HG03521 (cell line): ENCODE results near the gene GUCY2C.

Source experiments
- ATAC-seq: cut with Tn5 transposase; IDR thresholded peaks from one replicate; pipeline ENCODE4 v1.9.1; 2021; ENCODE audit warnings: mild to moderate bottlenecking, moderate library complexity; ENCODE audit not compliant: unreplicated experiment

GUCY2C gene

DNA sequence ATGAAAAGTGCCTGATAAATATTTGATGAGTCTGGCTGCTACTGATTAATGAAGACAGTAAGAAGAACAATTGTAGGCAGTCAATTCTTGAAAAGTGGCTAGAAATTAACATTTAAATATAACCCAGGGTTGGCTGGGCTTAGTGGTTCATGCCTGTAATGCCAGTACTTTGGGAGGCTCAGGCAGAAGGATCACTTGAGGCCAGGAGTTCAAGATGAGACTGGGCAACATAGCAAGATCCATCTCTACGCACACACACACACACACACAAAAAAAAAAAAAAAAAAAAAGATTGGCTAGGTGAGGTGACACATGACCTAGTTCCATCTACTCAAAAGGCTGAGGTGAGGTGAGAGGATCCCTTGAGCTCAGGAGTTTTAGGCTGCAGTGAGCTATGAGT lies 120.8 kb downstream of the GUCY2C start:
- ATAC-seq, result no peak

DNA sequence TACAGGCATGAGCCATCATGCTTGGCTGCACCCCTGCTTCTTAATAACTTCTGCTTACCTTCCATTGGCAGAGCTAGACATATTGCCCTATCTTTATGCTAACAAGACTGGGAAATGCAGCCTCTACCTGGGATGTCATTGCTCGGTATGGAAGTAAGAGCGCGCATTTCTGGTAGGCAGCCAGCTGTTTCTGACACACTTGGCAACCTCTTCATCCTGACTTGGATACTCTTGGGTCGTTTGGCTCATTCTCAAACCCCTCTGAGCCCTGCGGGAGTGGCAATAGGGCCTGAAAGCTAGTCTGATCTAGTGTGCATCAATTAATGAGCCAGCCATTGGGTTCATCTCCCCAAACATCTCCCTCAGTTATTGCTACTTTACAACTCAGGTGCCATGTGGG lies 123.3 kb downstream of the GUCY2C start:
- no peak for ATAC-seq

DNA sequence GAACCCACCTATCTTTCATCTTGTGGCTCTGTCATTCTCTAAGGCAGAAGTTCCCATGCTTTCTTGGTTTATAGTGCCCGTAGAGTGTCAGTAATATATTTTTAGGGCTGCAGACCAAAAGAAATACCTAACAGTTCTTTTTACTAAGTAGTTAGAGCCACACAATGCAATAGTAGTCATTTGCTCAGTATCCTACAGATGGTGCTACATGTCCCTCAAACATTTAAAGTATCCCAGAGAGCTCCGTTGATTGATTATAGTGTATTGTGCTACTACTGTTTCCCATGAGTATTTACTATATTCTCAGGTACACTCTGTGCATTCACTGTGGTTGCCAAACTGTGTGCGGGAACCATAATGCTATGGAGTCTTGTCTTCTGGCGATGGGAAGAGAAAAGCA lies 124.0 kb downstream of the GUCY2C start:
- no peak for ATAC-seq

DNA sequence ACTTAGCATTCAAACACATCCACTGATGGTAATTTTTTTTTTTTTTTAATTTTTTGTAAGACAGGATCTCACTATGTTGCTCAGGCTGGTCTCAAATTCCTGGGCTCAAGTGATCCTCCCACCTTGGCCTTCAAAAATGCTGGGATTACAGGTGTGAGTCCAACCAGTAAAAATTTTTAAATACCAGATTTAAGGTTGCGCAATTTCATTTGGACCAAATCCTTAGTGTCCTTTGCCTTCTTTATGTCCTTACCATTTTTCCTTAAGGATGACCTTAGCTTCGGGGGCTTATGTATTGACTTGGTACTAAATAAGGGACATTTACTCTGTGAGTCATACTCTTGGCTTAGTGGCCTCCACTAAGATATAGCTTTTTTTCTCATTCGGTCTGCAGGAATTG lies 124.6 kb downstream of the GUCY2C start:
- ATAC-seq, result no peak

DNA sequence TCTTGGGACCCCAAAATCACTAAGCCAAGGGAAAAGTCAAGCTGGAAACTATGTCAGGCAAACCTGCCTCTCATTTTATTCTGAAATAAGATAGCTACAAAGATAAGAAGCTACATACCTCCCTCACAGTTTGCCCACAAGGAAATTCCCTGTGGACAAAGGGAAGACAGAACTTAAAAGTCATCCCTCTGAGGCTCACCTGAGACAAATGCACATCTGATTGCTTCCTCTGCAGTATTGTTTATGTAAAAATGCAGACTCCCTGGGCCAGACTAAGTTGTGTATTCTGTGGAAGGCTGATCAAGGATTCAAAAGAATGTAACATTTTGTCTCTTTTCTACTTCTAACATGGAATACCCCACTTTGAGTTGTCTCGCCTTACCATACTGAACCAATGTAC lies 126.2 kb downstream of the GUCY2C start:
- no peak for ATAC-seq

DNA sequence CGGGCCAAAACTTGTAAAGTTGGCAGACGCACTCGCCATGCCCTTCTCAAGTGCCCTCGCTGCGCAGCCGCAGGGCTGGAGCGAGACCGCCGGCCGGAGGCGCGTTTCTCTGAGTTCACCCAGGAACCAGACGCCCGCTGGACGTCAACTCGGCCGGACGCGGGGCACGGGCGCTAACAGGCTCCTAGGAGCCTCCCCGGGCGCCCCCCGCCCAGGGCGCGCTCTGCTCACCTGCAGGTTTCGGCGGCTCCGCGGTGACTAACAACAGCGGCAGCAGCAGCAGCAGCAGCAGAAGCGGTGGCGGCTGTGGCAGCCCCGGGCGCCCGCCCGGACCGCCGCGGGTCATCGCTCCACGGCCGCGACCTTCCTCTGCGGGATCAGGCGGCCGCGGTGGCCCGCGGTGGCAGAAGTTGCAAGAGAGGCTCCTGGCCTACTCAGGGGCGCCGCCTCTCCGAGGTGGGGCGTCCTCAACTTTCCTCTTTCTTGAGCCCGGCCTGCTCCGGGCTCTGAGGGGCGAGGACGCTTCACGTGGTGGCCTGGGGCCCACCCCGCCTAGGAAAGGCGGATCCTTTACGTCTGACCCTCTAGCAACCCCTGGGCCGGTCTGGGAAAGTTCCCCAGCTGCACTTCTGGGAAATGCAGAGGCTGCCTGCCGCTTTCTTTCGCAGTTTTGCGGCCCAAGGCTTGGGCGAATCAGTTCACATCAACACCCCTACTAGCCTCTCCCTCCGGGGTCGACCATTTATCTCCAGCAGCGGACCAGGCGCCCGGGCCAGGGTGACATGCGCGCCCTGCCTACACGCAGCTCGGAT lies 128.8 kb downstream of the GUCY2C start, which contains the start of gene PLBD1:
TSS of gene PLBD1 (minus strand) at position 533 of the 812 bp plus-strand sequence. CDS start at position 346, 187 bp downstream.
- no peak for ATAC-seq

DNA sequence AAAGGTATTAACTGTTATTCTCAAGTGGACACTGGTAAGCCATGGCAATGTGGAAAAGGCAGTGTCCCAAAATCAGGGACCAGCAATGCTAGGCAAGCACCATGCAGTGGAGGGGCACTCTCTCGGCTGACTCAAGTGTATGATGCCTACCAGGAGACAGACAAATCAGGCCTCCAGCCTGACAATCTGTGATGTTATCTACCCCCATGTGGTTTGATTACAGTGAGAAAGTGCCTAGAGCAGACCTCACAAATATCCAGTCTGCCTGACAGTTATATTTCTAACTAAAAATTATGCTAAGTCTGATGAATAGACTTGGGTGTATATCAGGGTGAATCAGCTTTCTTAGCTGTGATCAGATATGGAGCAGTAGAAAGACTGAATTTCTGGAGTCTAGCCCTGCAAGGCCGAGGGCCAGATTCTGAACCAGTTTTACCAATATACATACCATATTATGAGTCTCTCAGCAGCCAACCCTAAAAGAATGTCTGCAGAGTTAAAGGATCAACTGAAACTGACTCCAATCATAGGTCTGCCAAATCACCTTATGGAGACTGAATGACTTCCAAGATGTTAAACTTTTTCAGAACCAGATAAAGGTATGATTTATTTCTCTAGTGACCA lies 132.0 kb downstream of the GUCY2C start:
- no peak for ATAC-seq

DNA sequence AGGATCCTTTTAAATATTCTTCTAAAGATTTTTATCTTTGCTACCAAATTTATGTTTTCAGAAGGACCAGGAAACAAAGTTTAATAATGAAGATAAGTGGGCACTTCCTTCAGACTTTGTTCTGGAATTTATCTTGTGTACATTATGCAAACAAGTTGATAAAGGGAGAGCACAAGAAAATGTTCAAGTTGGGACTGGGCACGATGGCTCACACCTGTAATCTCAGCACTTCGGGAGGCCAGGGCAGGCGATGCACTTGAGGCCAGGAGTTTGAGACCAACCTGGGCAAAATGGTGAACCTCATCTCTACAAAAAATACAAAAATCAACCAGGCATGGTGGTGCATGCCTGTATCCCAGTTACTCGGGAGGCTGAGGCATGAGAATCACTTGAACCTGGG lies 133.4 kb downstream of the GUCY2C start:
- ATAC-seq, result no peak
